Tibial artery (tissue), 4 donors: ENCODE measurements around the gene CD180.

ENCODE experiments used
- DNase-seq, 2 donors: peaks; one replicate each; pipeline ENCODE4 v3.0.0-alpha.2; 2019
- H3K27ac ChIP-seq, 2 donors: fragments of 200-600 bp; sonication (generic) in 1 of 2; 1 replicate in 1 of 2; 2 replicates in 1 of 2; pipeline ENCODE4 v1.5.1; 2018 to 2019; ENCODE audit warnings: mild to moderate bottlenecking in 1 of 2
- H3K27me3 ChIP-seq, 2 donors: fragments of 200-600 bp; sonication (generic) in 1 of 2; one replicate each; pipeline versions ENCODE4 v1.5.1 to v1.6.0; 2016 to 2019
- H3K36me3 ChIP-seq, 3 donors: fragments of 200-600 bp; sonication (generic) in 2 of 3; one replicate each; pipeline ENCODE4 v1.5.1; 2016 to 2019; ENCODE audit warnings: mild to moderate bottlenecking in 2 of 3
- H3K4me1 ChIP-seq, 4 donors: fragments of 200-600 bp; sonication (generic) in 2 of 4; 1 replicate in 3 of 4; 2 replicates in 1 of 4; pipeline ENCODE4 v1.5.1; 2016 to 2019
- H3K4me3 ChIP-seq, 2 donors: fragments of 200-600 bp; sonication (generic) in 1 of 2; 1 replicate in 1 of 2; 2 replicates in 1 of 2; pipeline ENCODE4 v1.5.1; 2018 to 2019; ENCODE audit warnings: mild to moderate bottlenecking in 2 of 2
- H3K9me3 ChIP-seq, 3 donors: fragments of 200-600 bp; sonication (generic) in 1 of 3; one replicate each; pipeline ENCODE4 v1.5.1; 2016 to 2019
- intact Hi-C: fragments of 100-400 bp; cut with DNase I; formaldehyde crosslinking; loops from one replicate; pipeline ENCODE4 v1.15.0; 2023; ENCODE audit warnings: low total_unique reads
- TF ChIP-seq, protein P1 (sequence below), 2 experiments: fragments of 200-600 bp in 1 of 2; fragments of 450-650 bp in 1 of 2; IDR thresholded peaks; one replicate each; pipeline ENCODE4 v1.5.1; 2017 to 2019; ENCODE audit warnings: antibody characterized with exemption in 2 of 2, mild to moderate bottlenecking in 1 of 2, moderate library complexity in 1 of 2

Gene CD180

DNA sequence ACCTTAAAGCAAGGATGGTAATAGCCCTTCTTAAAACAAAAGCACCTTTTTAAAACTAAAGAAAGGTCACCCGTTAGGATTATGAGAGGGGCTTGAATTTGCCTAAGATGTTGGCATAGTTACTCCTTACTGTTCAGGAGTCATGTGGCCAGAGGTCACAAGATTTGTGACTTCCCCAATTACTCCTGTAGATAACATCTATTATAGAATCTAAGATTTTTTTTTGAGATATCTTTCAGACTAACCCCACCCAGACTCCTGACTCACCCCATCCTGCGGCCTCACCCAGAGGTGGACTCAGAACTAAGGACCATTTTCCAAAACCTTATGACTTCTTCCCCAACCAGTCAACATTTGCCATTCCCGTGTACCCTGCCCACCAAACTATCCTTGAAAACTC is 2.4 kb downstream of the CD180 start:
- Histone ChIP-seq H3K4me3 (no peak overlapping the region), H3K36me3 (no peaks in the 10 kb centered on the region), H3K27ac (no peak overlapping the region), H3K4me1 (peaks cover 0 to 11% (median 5%) of the 10 kb centered on the region in 4 donors), H3K9me3 (no peaks in the 10 kb centered on the region), H3K27me3 (no peaks in the 10 kb centered on the region)
- TF ChIP-seq, protein P1, sequence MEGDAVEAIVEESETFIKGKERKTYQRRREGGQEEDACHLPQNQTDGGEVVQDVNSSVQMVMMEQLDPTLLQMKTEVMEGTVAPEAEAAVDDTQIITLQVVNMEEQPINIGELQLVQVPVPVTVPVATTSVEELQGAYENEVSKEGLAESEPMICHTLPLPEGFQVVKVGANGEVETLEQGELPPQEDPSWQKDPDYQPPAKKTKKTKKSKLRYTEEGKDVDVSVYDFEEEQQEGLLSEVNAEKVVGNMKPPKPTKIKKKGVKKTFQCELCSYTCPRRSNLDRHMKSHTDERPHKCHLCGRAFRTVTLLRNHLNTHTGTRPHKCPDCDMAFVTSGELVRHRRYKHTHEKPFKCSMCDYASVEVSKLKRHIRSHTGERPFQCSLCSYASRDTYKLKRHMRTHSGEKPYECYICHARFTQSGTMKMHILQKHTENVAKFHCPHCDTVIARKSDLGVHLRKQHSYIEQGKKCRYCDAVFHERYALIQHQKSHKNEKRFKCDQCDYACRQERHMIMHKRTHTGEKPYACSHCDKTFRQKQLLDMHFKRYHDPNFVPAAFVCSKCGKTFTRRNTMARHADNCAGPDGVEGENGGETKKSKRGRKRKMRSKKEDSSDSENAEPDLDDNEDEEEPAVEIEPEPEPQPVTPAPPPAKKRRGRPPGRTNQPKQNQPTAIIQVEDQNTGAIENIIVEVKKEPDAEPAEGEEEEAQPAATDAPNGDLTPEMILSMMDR (IDR thresholded peaks at IDR 0.05) = no peak
- DNase-seq = no peak
- intact Hi-C loops = no loop called here

DNA sequence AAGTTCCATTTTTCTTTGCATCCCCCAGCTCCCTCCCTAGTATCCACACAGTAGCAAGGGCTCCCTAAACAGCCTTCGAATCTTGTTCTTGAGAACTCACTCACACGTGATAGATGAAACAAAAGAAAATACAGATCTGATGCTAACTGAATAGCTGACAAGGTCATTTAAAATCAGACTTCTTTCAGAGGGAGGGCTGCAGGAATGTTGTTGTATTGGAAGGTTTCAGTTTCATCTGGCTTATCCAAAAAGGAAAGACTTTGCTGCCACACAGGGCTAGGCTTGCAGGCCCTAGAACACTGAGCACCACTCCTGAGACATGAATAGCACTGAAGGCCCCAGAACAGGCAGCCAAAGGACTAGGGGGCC is 3.2 kb downstream of the CD180 start:
- intact Hi-C loops = no loop called here
- Histone ChIP-seq H3K4me1 (peaks cover 0 to 11% (median 5%) of the 10 kb centered on the region in 4 donors), H3K27ac (no peak overlapping the region)

DNA sequence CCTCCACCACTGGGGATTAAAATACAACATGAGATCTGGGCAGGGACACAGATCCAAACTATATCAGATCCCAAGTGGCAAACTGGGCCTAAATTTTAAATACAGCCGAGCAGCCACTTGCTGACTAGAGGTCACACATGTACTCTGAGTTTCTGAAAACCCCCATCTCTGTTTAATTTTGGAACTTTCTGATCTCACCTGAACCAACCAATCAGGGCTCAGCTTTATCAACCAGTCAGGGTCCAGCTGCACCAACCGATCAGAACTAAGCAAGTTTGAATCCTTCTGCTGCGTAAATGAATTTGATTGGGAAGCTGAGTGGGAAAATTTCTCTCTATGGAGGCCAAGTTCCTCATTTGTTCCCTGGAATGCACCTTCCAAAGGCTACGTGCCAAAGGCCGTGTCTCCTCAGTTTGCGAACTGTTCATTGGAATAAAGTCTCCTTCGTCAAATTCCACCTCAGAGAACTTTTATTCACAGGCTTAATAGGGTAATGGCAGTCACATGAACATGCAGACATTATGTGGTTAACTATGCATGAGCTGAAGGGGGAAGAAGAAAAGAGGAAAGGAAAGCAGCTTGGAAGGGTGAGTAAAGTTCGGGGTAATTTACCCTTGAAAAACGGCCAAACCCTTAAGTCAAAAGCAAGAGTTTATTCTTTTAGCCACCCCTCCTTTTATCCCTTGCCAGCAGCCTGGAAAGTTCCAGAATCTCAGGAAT is 3.7 kb downstream of the CD180 start:
- H3K27ac ChIP-seq = no peak overlapping the region
- TF ChIP-seq, protein P1 (IDR thresholded peaks at IDR 0.05) = no peak
- H3K9me3 ChIP-seq = no peaks in the 10 kb centered on the region
- no peaks in the 10 kb centered on the region for H3K27me3 ChIP-seq
- no peak overlapping the region for H3K4me3 ChIP-seq
- peaks cover 0 to 11% (median 5%) of the 10 kb centered on the region in 4 donors for H3K4me1 ChIP-seq
- intact Hi-C loops = no loop called here
- no peak for DNase-seq
- no peaks in the 10 kb centered on the region for H3K36me3 ChIP-seq

More for the DNA sequence above, 3.2 kb downstream of the CD180 start:
- DNase-seq = no peak
- H3K9me3 ChIP-seq = no peaks in the 10 kb centered on the region
- TF ChIP-seq, protein P1 (IDR thresholded peaks at IDR 0.05) = no peak
- H3K36me3 ChIP-seq = no peaks in the 10 kb centered on the region
- H3K4me3 ChIP-seq = no peak overlapping the region
- no peaks in the 10 kb centered on the region for H3K27me3 ChIP-seq

DNA sequence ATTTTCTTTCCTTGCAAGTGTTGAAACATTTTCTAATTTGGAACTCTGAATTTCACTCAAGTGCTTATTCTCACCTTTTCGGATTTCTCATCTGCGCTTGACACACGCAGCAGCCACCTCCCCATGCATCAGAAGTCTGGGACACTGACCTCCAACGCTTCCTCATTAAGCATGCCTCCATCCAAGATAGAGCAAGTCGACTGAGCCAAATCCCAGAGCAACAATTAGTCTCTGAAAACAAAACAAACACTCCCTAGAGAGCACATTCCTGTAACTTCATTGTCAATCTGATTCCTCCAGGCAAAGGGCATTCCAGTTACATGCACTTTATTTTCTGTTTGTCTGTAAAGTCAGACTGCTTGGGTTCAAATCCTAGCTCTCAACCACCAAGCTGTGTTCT is 5.7 kb downstream of the CD180 start:
- no peak for DNase-seq
- Histone ChIP-seq H3K36me3 (no peaks in the 10 kb centered on the region), H3K27me3 (no peaks in the 10 kb centered on the region), H3K4me1 (no peaks in the 10 kb centered on the region), H3K27ac (no peak overlapping the region), H3K9me3 (no peaks in the 10 kb centered on the region), H3K4me3 (no peak overlapping the region)
- intact Hi-C loops = no loop called here
- TF ChIP-seq, protein P1 (IDR thresholded peaks at IDR 0.05) = no peak

DNA sequence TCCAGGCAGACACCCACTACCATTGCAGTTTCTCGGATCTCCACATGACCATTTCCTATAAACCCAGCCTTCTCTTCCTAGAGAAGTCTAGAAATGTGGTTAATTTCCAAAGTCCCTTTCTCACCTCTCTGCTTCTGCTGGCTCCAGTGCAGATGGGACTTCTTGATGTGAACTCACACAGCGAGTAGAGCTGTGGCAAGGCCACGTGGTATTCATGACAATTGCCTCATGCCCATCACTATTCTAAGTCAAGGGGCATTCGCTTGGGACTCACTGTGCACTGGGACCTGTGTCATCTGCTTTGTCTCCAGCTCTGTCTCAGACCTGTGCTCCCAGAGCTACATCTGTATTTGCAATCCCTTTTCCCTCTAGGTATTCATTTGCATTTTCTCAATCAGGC is 6.2 kb downstream of the CD180 start:
- no peaks in the 10 kb centered on the region for H3K9me3 ChIP-seq
- intact Hi-C loops = no loop called here
- no peak overlapping the region for H3K4me3 ChIP-seq
- no peaks in the 10 kb centered on the region for H3K36me3 ChIP-seq
- DNase-seq = no peak
- TF ChIP-seq, protein P1 (IDR thresholded peaks at IDR 0.05) = no peak
- no peaks in the 10 kb centered on the region for H3K27me3 ChIP-seq
- no peak overlapping the region for H3K27ac ChIP-seq
- H3K4me1 ChIP-seq = no peaks in the 10 kb centered on the region
